22Rv1 (cell line): ENCODE measurements around the gene ZBTB7A.

Experiments
- CTCF ChIP-seq: fragments of 450-650 bp; IDR thresholded peaks from 2 replicates; pipeline ENCODE4 v1.5.1; 2017; ENCODE audit warnings: mild to moderate bottlenecking
- ZFX ChIP-seq: fragments of 450-650 bp; IDR thresholded peaks from 2 replicates; pipeline ENCODE4 v1.6.1; 2017; ENCODE audit warnings: antibody characterized with exemption, borderline replicate concordance

- TF ChIP-seq CTCF = no peak
- TF ChIP-seq ZFX = no peak
These were observed 32.5 kb upstream of the ZBTB7A start for GRCh38 chr19:4099041-4099764.
